Neural cell (in vitro differentiated cells): ENCODE results near the gene CEP55. TPM values are rescaled to one million over a fixed set of nuclear protein-coding genes. Genes with fewer than 3 reads are reported as not detected.
"Not testable (repeated sequence)": the region's sequence is repeated elsewhere in the genome, so short reads cannot be mapped to it uniquely, and the experiment has no call there.

Experiments used
- H2AFZ ChIP-seq: fragments of 200-600, 300-800 bp; sonication (generic), shearing (Covaris generic); 2 replicates; pipeline ENCODE4 v1.6.0; 2014; ENCODE audit warnings: low read depth, mild to moderate bottlenecking, antibody characterized with exemption, low read length, moderate library complexity
- H3F3A ChIP-seq: fragments of 200-600 bp; shearing (Covaris generic); 2 replicates; pipeline ENCODE4 v1.6.1; 2016; ENCODE audit warnings: mild to moderate bottlenecking, moderate library complexity, mixed read lengths, antibody characterized with exemption, low read length; ENCODE audit not compliant: insufficient read depth, poor library complexity, severe bottlenecking
- H3K27ac ChIP-seq: fragments of 200-600, 300-800 bp; sonication (generic), shearing (Covaris generic); 2 replicates; pipeline ENCODE4 v1.5.1; 2014; ENCODE audit warnings: mild to moderate bottlenecking, low read length, moderate library complexity
- H3K27me3 ChIP-seq: fragments of 300-800, 200-600 bp; sonication (generic), shearing (Covaris generic); 2 replicates; pipeline ENCODE4 v1.6.0; 2014; ENCODE audit warnings: mild to moderate bottlenecking, low read depth, low read length, moderate library complexity; ENCODE audit not compliant: insufficient read depth
- H3K36me3 ChIP-seq: fragments of 300-800, 200-600 bp; sonication (generic), shearing (Covaris generic); 2 replicates; pipeline ENCODE4 v1.5.1; 2014; ENCODE audit warnings: mild to moderate bottlenecking, antibody characterized with exemption, low read length, moderate library complexity; ENCODE audit not compliant: insufficient read depth
- H3K4me2 ChIP-seq: fragments of 300-800, 200-600 bp; sonication (generic), shearing (Covaris generic); 2 replicates; pipeline ENCODE4 v1.6.0; 2014; ENCODE audit warnings: mild to moderate bottlenecking, low read length
- H3K4me3 ChIP-seq: fragments of 300-800, 200-600 bp; sonication (generic), shearing (Covaris generic); 2 replicates; pipeline ENCODE4 v1.5.1; 2014; ENCODE audit warnings: mild to moderate bottlenecking, low read length, moderate library complexity
- H3K79me2 ChIP-seq: fragments of 200-600 bp; shearing (Covaris generic); replicated peaks from 2 replicates; pipeline ENCODE4 v1.6.0; 2014; ENCODE audit warnings: mild to moderate bottlenecking, low read length, moderate library complexity; ENCODE audit not compliant: insufficient read depth
- H3K9ac ChIP-seq: fragments of 300-800, 200-600 bp; sonication (generic), shearing (Covaris generic); 2 replicates; pipeline ENCODE4 v1.6.1; 2016; ENCODE audit warnings: mild to moderate bottlenecking, low read length, mixed read lengths
- H3K9me2 ChIP-seq: fragments of 200-600 bp; shearing (Covaris generic); 2 replicates; pipeline ENCODE4 v1.6.1; 2016; ENCODE audit warnings: mild to moderate bottlenecking, low read length, mixed read lengths; ENCODE audit not compliant: insufficient read depth
- H3K9me3 ChIP-seq: fragments of 200-600, 300-800 bp; sonication (generic), shearing (Covaris generic); 2 replicates; pipeline ENCODE4 v1.6.1; 2016; ENCODE audit warnings: mild to moderate bottlenecking, mixed run types, low read length, moderate library complexity, mixed read lengths
- H4K20me1 ChIP-seq: fragments of 200-600 bp; shearing (Covaris generic); 2 replicates; pipeline ENCODE4 v1.6.1; 2016; ENCODE audit warnings: mild to moderate bottlenecking, mixed run types; ENCODE audit not compliant: insufficient read depth
- CTCF ChIP-seq: fragments of 450-650 bp; IDR thresholded peaks from 2 replicates; pipeline ENCODE4 v1.5.1; 2014; ENCODE audit warnings: antibody characterized with exemption, mild to moderate bottlenecking, moderate library complexity; ENCODE audit not compliant: poor library complexity, severe bottlenecking
- EP300 ChIP-seq: fragments of 450-650 bp; conservative IDR thresholded peaks from 2 replicates; pipeline ENCODE4 v1.6.1; 2014; ENCODE audit warnings: antibody characterized with exemption, mild to moderate bottlenecking, moderate library complexity; ENCODE audit not compliant: poor library complexity, severe bottlenecking
- EZH2 ChIP-seq: fragments of 200-600, 300-800 bp; shearing (Covaris generic), sonication (generic); IDR thresholded peaks from 2 replicates; pipeline ENCODE4 v1.6.1; 2014; ENCODE audit warnings: antibody characterized with exemption, low read length, borderline replicate concordance, mild to moderate bottlenecking; ENCODE audit not compliant: insufficient read depth, poor library complexity, severe bottlenecking
- MXI1 ChIP-seq: fragments of 450-650 bp; conservative IDR thresholded peaks from 2 replicates; pipeline ENCODE4 v1.6.1; 2014; ENCODE audit warnings: antibody characterized with exemption, mild to moderate bottlenecking; ENCODE audit not compliant: poor library complexity, severe bottlenecking
- POLR2AphosphoS5 ChIP-seq: IDR thresholded peaks from 2 replicates; pipeline ENCODE4 v1.6.1; 2012
- RAD21 ChIP-seq: fragments of 450-650 bp; conservative IDR thresholded peaks from 2 replicates; pipeline ENCODE4 v1.6.1; 2014; ENCODE audit warnings: antibody characterized with exemption, mild to moderate bottlenecking, moderate library complexity
- REST ChIP-seq: IDR thresholded peaks from 2 replicates; pipeline ENCODE4 v1.6.1; 2012; ENCODE audit warnings: borderline replicate concordance
- SMC3 ChIP-seq: fragments of 450-650 bp; conservative IDR thresholded peaks from 2 replicates; pipeline ENCODE4 v1.6.1; 2014; ENCODE audit warnings: antibody characterized with exemption, mild to moderate bottlenecking, moderate library complexity; ENCODE audit not compliant: poor library complexity
- TAF1 ChIP-seq: IDR thresholded peaks from 2 replicates; pipeline ENCODE4 v1.6.1; 2012; ENCODE audit warnings: low read depth
- polyA plus RNA-seq: library from polyadenylated mRNA; depleted of rRNA; stranded (reverse); fragments of >200 nt; gene quantifications from 2 replicates; pipeline ENCODE4 v1.2.3, GENCODE V29; 2014

Gene CEP55
- polyA plus RNA-seq, 1 donor from 2014 or later, result 0.67 TPM

- Histone ChIP-seq H3K9me3 (no peaks in the 10 kb centered on the region), H3K27ac (no peak overlapping the region), H2AFZ (no peak overlapping the region), H4K20me1 (no peaks in the 10 kb centered on the region), H3K9me2 (no peaks in the 10 kb centered on the region), H3K4me2 (no peak overlapping the region), H3F3A (no peaks in the 10 kb centered on the region), H3K79me2 (no peaks in the 10 kb centered on the region), H3K27me3 (no peaks in the 10 kb centered on the region), H3K36me3 (no peaks in the 10 kb centered on the region), H3K9ac (no peak overlapping the region), H3K4me3 (no peak overlapping the region)
- no peak for TF ChIP-seq TAF1
- no peak for TF ChIP-seq MXI1
- no peak for TF ChIP-seq SMC3
- no peak for TF ChIP-seq EP300
- TF ChIP-seq RAD21, result no peak
- no peak for TF ChIP-seq POLR2AphosphoS5
Measured at GRCh38 chr10:93465806-93466675, 30.4 kb upstream of the CEP55 start.

- H3K27me3 ChIP-seq, H3K4me2 ChIP-seq, H3K9ac ChIP-seq, H3K36me3 ChIP-seq, H3K9me2 ChIP-seq, H3K27ac ChIP-seq, H3K79me2 ChIP-seq, H4K20me1 ChIP-seq, H3K9me3 ChIP-seq, H2AFZ ChIP-seq, H3F3A ChIP-seq, H3K4me3 ChIP-seq: not testable (repeated sequence)
Measured at GRCh38 chr10:93467635-93468034, 28.8 kb upstream of the CEP55 start.

GRCh38 chr10:93468461-93469213, 27.8 kb upstream of the CEP55 start:
- H3K27ac ChIP-seq, result no peak overlapping the region
- no peak overlapping the region for H3K4me3 ChIP-seq
- no peaks in the 10 kb centered on the region for H3F3A ChIP-seq
- no peaks in the 10 kb centered on the region for H3K36me3 ChIP-seq
- no peak overlapping the region for H2AFZ ChIP-seq
- no peaks in the 10 kb centered on the region for H4K20me1 ChIP-seq
- H3K9me2 ChIP-seq, result no peaks in the 10 kb centered on the region
- H3K79me2 ChIP-seq, result no peaks in the 10 kb centered on the region
- H3K27me3 ChIP-seq, result no peaks in the 10 kb centered on the region
- TF ChIP-seq SMC3 (no peak), EZH2 (no peak), POLR2AphosphoS5 (no peak), CTCF (no peak), RAD21 (no peak), TAF1 (no peak), REST (no peak), MXI1 (no peak), EP300 (no peak)
- H3K9ac ChIP-seq, result no peak overlapping the region
- H3K4me2 ChIP-seq, result no peak overlapping the region
- no peaks in the 10 kb centered on the region for H3K9me3 ChIP-seq
